HG02973 (cell line): ENCODE data around the gene ANXA2.
"Not testable (repeated sequence)": the region's sequence is repeated elsewhere in the genome, so short reads cannot be mapped to it uniquely, and the experiment has no call there.

Experiments used
- ATAC-seq: cut with Tn5 transposase; IDR thresholded peaks from one replicate; pipeline ENCODE4 v1.9.1; 2021; ENCODE audit warnings: moderate library complexity; ENCODE audit not compliant: unreplicated experiment

The ANXA2 gene

GRCh38 chr15:60371175-60372051 is 26.4 kb downstream of the ANXA2 start:
- ATAC-seq: no peak

- ATAC-seq: no peak
These were observed 27.0 kb downstream of the ANXA2 start for GRCh38 chr15:60370869-60371136.

- no peak for ATAC-seq
These were observed 27.5 kb downstream of the ANXA2 start for GRCh38 chr15:60370105-60370868.

- no peak for ATAC-seq
These were observed 28.1 kb downstream of the ANXA2 start for GRCh38 chr15:60369696-60370095.

GRCh38 chr15:60364612-60364924 is 33.2 kb downstream of the ANXA2 start:
- ATAC-seq: no peak

- no peak for ATAC-seq
These were observed 33.7 kb downstream of the ANXA2 start for GRCh38 chr15:60363903-60364611.

- ATAC-seq: no peak
These were observed 34.7 kb downstream of the ANXA2 start for GRCh38 chr15:60363087-60363549.

GRCh38 chr15:60362321-60363086 is 35.3 kb downstream of the ANXA2 start:
- ATAC-seq: no peak

- not testable (repeated sequence) for ATAC-seq
These were observed 38.0 kb downstream of the ANXA2 start for GRCh38 chr15:60359738-60360137.

GRCh38 chr15:60358935-60359682 is 38.7 kb downstream of the ANXA2 start:
- ATAC-seq: no peak

- no peak for ATAC-seq
These were observed 41.0 kb downstream of the ANXA2 start for GRCh38 chr15:60356832-60357231.

GRCh38 chr15:60355148-60355857 is 42.5 kb downstream of the ANXA2 start:
- ATAC-seq: no peak

- no peak for ATAC-seq
These were observed 44.4 kb downstream of the ANXA2 start for GRCh38 chr15:60353245-60353920.

GRCh38 chr15:60352525-60352924 is 45.3 kb downstream of the ANXA2 start:
- no peak for ATAC-seq

GRCh38 chr15:60351066-60351465 is 46.7 kb downstream of the ANXA2 start:
- no peak for ATAC-seq

- no peak for ATAC-seq
These were observed 47.7 kb downstream of the ANXA2 start for GRCh38 chr15:60350108-60350507.

GRCh38 chr15:60349589-60349988 is 48.2 kb downstream of the ANXA2 start:
- ATAC-seq: no peak

GRCh38 chr15:60347480-60348049 is 50.2 kb downstream of the ANXA2 start:
- no peak for ATAC-seq

GRCh38 chr15:60346653-60347052 is 51.1 kb downstream of the ANXA2 start:
- ATAC-seq: no peak
